Endothelial cell (in vitro differentiated cells): ENCODE results near the gene PTAFR. TPM values are rescaled to one million over a fixed set of nuclear protein-coding genes. Genes with fewer than 3 reads are reported as not detected.

ENCODE experiments used
- DNase-seq: peaks from one replicate; pipeline ENCODE4 v3.0.0; 2021; ENCODE audit warnings: low spot score
- H3K27ac Mint-ChIP-seq: one replicate; pipeline ENCODE4 v1.8.0; 2021; ENCODE audit warnings: mixed read lengths, inconsistent platforms; ENCODE audit not compliant: unreplicated experiment
- H3K27me3 Mint-ChIP-seq: one replicate; pipeline ENCODE4 v1.8.0; 2021; ENCODE audit warnings: mild to moderate bottlenecking, moderate library complexity, mixed read lengths, inconsistent platforms; ENCODE audit not compliant: unreplicated experiment
- H3K36me3 Mint-ChIP-seq: one replicate; pipeline ENCODE4 v1.8.0; 2021; ENCODE audit warnings: mild to moderate bottlenecking, low read depth, mixed read lengths, inconsistent platforms; ENCODE audit not compliant: unreplicated experiment
- H3K4me1 Mint-ChIP-seq: one replicate; pipeline ENCODE4 v1.8.0; 2021; ENCODE audit warnings: mild to moderate bottlenecking, mixed read lengths, inconsistent platforms; ENCODE audit not compliant: unreplicated experiment
- H3K4me3 Mint-ChIP-seq: one replicate; pipeline ENCODE4 v1.8.0; 2021; ENCODE audit warnings: mild to moderate bottlenecking, mixed read lengths, inconsistent platforms; ENCODE audit not compliant: unreplicated experiment
- H3K9me3 Mint-ChIP-seq: one replicate; pipeline ENCODE4 v1.8.0; 2021; ENCODE audit warnings: mixed read lengths, inconsistent platforms; ENCODE audit not compliant: unreplicated experiment
- CTCF ChIP-seq: fragments of 200-600 bp; sonication (generic); IDR thresholded peaks from one replicate; pipeline ENCODE4 v1.5.0; 2021; ENCODE audit warnings: antibody characterized with exemption; ENCODE audit not compliant: unreplicated experiment
- total RNA-seq: library from RNA; stranded (reverse); fragmentation: NEBNext Ultra II Directional; extraction: Animal tissue kit (Norgen Biotek cat#: 25700); gene quantifications from one replicate; pipeline ENCODE4 v1.2.1, GENCODE V29; 2021; ENCODE audit not compliant: unreplicated experiment

The PTAFR gene
- total RNA-seq, 1 donor from 2014 or later = 0.72 TPM

DNA sequence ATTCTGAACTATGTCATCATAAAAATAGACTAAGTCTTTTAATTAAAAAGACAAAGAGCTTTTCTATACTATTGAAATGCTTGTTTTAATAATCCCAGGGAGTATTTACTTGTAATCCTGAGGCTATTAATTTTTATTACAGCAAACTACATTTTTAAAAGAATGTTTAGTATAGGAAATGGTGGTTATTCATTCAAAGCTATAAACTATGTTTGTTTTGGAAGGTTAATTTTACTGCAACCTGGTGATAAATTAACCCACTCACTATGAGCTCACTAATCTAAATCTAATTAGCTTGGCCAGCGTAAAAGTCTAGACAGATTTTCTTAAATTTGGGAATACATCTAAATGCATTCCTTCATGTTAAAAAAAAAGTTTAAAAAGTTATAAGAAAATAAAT is 74.3 kb downstream of the PTAFR start:
- H3K27me3 Mint-ChIP-seq = peaks cover 2% of the 10 kb centered on the region
- H3K9me3 Mint-ChIP-seq = no peaks in the 10 kb centered on the region
- H3K4me3 Mint-ChIP-seq = no peak overlapping the region
- H3K27ac Mint-ChIP-seq = no peak overlapping the region
- H3K4me1 Mint-ChIP-seq = peaks cover 9% of the 10 kb centered on the region
- H3K36me3 Mint-ChIP-seq = no peaks in the 10 kb centered on the region
- no peak for TF ChIP-seq CTCF
- DNase-seq = no peak

GRCh38 chr1:28099050-28099769 is 77.3 kb downstream of the PTAFR start:
- TF ChIP-seq CTCF = no peak
- no peaks in the 10 kb centered on the region for H3K36me3 Mint-ChIP-seq
- H3K9me3 Mint-ChIP-seq = no peaks in the 10 kb centered on the region
- H3K4me3 Mint-ChIP-seq = no peak overlapping the region
- DNase-seq = no peak
- H3K4me1 Mint-ChIP-seq = no peaks in the 10 kb centered on the region
- peaks cover 2% of the 10 kb centered on the region for H3K27me3 Mint-ChIP-seq
- H3K27ac Mint-ChIP-seq = no peak overlapping the region

Other genes starting within 250 kb of the PTAFR start
- gene SMPDL3B, start 241.7 kb downstream of the PTAFR start, total RNA-seq = 3.3 TPM
- gene XKR8, start 216.7 kb downstream of the PTAFR start, total RNA-seq = 20.1 TPM
- gene EYA3, start 88.1 kb downstream of the PTAFR start, total RNA-seq = 20.7 TPM
- gene DNAJC8, start 56.3 kb upstream of the PTAFR start, total RNA-seq = 99.0 TPM
- gene ATP5IF1, start 59.4 kb upstream of the PTAFR start, total RNA-seq = 120 TPM
- 31.0 TPM for gene SESN2, start 82.8 kb upstream of the PTAFR start, total RNA-seq
- 12.4 TPM for gene MED18, start 152.3 kb upstream of the PTAFR start, total RNA-seq
- 56.6 TPM for gene PHACTR4, start 193.1 kb upstream of the PTAFR start, total RNA-seq